AG10803 (cell line): ENCODE results near the gene TFG.

Experiments used
- DNase-seq: peaks from one replicate; pipeline ENCODE4 v3.0.0; 2010; ENCODE audit warnings: low read depth
- H3K4me3 ChIP-seq: 2 replicates; pipeline ENCODE4 v1.5.1; 2011; ENCODE audit warnings: mild to moderate bottlenecking, low read length, control low read depth
- CTCF ChIP-seq: conservative IDR thresholded peaks from 2 replicates; pipeline ENCODE4 v1.5.1; 2011; ENCODE audit warnings: mild to moderate bottlenecking, low read length, control low read depth, inconsistent platforms

Gene TFG

DNA sequence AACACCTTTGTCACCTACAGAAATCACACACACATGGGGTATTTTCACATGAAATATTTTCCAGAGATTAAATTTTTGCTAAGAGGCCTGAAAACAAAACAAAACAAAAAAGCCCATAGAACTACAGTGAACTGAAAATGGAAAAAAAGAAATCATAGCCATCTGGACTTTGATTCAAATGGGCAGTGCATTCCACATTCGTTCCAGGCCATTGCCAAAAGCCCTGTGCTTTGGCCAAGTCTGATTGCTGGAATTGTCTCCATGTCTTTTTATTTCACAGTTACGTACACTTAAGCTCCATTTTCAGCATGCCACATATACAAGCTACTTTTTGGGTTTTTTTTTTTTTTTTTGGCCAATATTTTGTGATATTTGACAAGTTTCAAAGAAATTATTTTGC is 47.1 kb downstream of the TFG start:
- peak; percentile 85 for DNase-seq
- no peak for TF ChIP-seq CTCF

DNA sequence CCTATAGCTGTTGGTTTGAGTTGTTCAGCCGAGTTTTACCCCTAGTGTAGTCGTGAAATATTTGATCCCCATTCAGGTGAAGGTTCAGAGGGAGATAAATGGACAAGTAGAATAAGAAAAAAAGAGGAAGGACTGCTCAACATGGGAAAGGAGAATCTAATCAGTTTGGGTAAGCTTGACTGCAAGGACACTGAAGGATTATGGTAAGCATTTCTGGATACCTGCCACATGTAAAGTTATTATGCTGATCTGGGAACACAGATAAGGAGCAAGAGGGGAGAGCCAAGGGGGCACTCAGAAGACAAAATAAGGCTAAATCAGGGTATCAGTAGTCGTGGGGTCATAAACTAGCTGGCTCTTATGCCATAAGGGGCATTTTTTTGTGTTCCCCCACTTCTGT is 49.9 kb downstream of the TFG start:
- H3K4me3 ChIP-seq = no peak overlapping the region
- DNase-seq = no peak
- TF ChIP-seq CTCF = no peak

More for the DNA sequence above, 47.1 kb downstream of the TFG start:
- H3K4me3 ChIP-seq = no peak overlapping the region

DNA sequence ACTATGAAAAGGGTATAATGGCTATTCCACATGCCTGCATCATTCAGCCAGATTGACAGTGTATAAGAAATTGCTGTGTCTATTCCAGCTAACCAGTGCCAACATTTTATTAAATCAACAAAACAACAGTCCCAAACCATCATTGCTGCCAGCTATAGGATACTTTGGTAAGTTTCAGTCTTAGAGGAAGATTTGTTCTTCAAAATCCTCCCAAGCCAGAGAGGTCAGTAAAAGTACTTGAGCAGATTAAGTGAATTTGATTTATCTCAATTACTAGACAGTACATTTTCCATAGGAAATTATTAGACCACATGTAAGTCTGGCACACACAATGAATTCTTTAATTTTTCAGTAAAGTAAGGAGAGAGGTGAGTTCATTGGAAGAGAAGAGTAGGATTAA is 50.7 kb downstream of the TFG start:
- H3K4me3 ChIP-seq = peak overlapping the region; percentile 22; the same call in 1 of the 2 replicates
- no peak for TF ChIP-seq CTCF
- no peak for DNase-seq

- no peak for DNase-seq
- peak overlapping the region; percentile 22 for H3K4me3 ChIP-seq
These were observed 51.1 kb downstream of the TFG start for GRCh38 chr3:100760377-100760776.

GRCh38 chr3:100761211-100761942 is 52.1 kb downstream of the TFG start:
- no peak for DNase-seq
- TF ChIP-seq CTCF = peak; percentile 15
- H3K4me3 ChIP-seq = no peak overlapping the region

More at GRCh38 chr3:100760377-100760776, 51.1 kb downstream of the TFG start:
- TF ChIP-seq CTCF = no peak

DNA sequence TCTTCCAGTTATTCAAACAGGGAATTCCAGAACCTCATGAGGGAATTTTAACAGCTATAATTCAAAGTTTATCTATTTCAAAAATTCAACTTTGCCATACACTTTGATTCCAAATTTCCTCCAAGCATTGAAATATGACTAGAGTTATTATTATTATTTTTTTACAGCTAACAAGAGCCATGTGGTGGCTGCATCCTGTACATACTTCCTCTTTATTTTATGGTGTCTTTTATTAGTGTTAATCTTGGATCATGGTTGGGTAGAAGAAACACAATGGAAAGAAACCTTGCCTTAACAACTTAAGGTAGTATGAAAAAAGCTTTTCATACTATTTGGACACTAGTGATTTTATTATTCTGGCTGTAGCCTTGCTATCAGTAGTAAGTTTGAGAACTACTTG is 52.7 kb downstream of the TFG start:
- no peak for TF ChIP-seq CTCF
- H3K4me3 ChIP-seq = no peak overlapping the region
- no peak for DNase-seq

GRCh38 chr3:100765437-100765975 is 56.2 kb downstream of the TFG start:
- DNase-seq = no peak
- TF ChIP-seq CTCF = no peak
- H3K4me3 ChIP-seq = no peak overlapping the region
